ENCODE results near the gene CR1.
"Not testable (repeated sequence)": the region's sequence is repeated elsewhere in the genome, so short reads cannot be mapped to it uniquely, and the experiment has no call there.

Gene CR1

DNA sequence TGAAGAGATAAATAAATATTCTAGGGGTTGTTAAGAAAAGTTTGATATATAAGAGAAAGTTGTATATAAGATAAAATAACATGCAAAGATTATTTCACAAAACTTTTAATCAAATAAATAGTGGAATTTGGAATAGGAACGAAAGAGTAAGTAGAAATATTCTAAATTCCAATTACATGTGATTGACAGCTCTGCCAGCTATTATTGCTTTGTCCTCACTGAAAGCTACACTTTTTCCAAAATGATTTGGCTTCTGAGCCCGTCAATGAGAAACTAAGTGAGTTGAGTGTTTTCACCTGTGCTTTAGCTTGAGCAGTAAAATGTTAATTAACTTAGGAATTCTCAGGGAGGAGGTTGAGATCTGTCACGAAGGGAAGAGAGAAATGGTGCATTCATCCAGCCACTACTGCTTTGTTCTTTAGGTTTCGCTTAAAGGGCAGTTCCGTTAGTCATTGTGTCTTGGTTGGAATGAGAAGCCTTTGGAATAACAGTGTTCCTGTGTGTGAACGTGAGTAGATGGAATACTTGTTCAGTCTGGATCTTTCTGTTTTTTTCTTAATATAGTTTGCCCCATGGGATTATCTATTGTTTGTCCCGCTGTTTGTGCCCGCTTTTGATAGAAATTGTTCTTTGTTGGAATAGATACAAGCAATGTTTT is 85.7 kb downstream of the CR1 start:
- no peak for DNase-seq (ENCODE audit: low read depth, low spot score)
- TF ChIP-seq CTCF (IDR thresholded peaks at IDR 0.05; ENCODE audit: insufficient read depth, low read length, missing control alignments): no peak
- POLR2A ChIA-PET: no interaction called here
- CTCF ChIA-PET: interaction anchor here (4.2 kb wide), 1 partner anchor 117 kb away, joined by 26 read pairs; no protein-coding TSS in a partner anchor
- H3K4me3 ChIP-seq (ENCODE audit: low read depth, low read length): no peak overlapping the region

DNA sequence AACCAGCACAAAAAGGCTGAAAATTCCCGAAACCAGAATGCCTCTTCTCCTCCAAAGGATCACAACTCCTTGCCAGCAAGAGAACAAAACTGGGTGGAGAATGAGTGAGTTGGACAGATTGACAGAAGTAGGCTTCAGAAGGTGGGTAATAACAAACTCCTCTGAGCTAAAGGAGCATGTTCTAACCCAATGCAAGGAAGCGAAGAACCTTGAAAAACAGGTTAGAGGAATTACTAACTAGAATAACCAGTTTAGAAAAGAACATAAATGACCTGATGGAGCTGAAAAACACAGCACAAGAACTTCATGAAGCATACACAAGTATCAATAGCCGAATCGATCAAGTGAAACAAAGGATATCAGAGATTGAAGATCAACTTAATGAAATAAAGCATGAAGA is 93.5 kb downstream of the CR1 start:
- CTCF ChIA-PET; H3K4me3 ChIP-seq (ENCODE audit: low read depth, low read length); DNase-seq (ENCODE audit: low read depth, low spot score): not testable (repeated sequence)
- POLR2A ChIA-PET: interaction anchor here (0.6 kb wide), 1 partner anchor 22 kb away, joined by 3 read pairs; no protein-coding TSS in a partner anchor

DNA sequence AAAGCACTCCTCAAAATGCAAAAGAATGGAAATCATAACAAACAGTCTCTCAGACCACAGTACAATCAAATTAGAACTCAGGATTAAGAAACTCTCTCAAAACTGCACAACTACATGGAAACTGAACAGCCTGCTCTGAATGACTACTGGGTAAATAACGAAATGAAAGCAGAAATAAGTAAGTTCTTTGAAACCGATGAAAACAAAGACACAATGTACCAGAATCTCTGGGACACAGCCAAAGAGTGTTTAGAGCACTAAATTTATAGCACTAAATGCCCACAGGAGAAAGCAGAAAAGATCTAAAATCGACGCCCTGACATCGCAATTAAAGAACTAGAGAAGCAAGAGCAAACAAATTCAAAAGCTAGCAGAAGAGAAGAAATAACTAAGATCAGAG is 95.2 kb downstream of the CR1 start:
- DNase-seq (ENCODE audit: low read depth, low spot score); POLR2A ChIA-PET; CTCF ChIA-PET; H3K4me3 ChIP-seq (ENCODE audit: low read depth, low read length): not testable (repeated sequence)

- POLR2A ChIA-PET; DNase-seq (ENCODE audit: low read depth, low spot score); H3K4me3 ChIP-seq (ENCODE audit: low read depth, low read length); CTCF ChIA-PET: not testable (repeated sequence)
These were observed 98.1 kb downstream of the CR1 start for GRCh38 chr1:207594095-207594494.

DNA sequence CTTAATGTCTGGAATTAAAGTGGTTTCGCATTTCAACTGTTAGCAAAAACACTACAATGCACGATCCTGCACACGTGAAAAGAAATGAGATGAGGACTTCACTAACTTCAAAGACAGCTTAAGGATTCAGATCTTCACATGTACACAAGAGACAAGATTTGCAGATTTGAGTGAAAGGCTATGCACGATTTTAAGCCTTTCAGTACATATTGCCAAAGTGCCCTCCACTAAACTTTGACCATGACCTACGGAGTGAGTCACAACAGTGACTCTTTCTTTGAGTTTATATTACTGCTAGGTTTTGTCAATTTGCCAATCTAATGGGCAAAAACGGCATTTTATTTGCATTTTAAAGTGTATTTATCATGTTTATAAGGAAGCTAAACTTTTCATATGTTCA is 107.8 kb downstream of the CR1 start:
- POLR2A ChIA-PET: no interaction called here
- no peak for DNase-seq (ENCODE audit: low read depth, low spot score)
- no peak overlapping the region for H3K4me3 ChIP-seq (ENCODE audit: low read depth, low read length)
- CTCF ChIA-PET: interaction anchor here (1.2 to 3.5 kb wide), 2 partner anchors 14 to 17 kb away, joined by 3 to 17 read pairs; no protein-coding TSS in a partner anchor
- no peak for TF ChIP-seq CTCF (IDR thresholded peaks at IDR 0.05; ENCODE audit: insufficient read depth, low read length, missing control alignments)

DNA sequence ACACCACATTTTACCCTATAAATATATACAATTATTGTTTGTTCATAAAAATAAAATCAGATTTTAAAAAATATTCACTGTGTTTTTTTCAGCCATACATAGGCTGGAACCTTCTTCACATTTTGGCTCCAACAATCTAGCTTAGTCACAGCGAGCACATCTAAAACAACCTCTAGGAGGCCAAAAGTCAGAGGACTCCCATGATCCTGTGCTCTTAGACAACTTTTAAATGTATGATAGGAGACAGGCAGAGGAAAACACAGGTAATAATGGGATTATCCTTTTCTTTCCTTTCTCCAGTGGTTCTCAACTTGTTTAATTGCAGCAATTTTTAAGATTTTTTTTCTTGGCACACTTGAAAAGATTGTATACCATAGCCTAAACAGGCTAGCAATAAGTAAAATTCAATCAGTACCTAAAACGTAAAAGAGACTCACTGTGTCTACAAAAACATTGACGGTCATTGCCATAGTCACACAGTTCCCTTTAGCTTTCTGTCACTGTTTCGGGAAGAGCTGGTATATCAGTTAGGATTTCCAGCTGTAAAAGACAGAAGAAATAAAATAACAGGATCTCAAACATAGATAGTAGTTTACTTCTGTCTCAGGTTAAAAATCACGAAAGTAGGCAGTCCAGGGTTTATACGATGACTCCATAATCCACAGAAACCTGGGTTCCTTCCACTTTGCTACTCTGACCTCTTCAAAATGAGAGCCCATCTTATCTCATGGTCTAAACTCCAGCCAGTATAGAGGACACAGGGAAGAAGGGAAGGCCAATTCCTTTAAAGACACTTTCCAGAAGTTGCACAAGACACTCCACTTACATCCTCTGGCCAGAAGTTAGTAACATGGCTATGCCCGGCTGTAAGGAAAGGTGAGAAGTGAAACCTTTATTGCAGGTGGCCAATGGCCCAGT is 109.7 kb downstream of the CR1 start:
- DNase-seq (ENCODE audit: low read depth, low spot score): no peak
- TF ChIP-seq CTCF (IDR thresholded peaks at IDR 0.05; ENCODE audit: insufficient read depth, low read length, missing control alignments): no peak
- POLR2A ChIA-PET: no interaction called here
- CTCF ChIA-PET: interaction anchor here (3.5 kb wide), 1 partner anchor 15 kb away, joined by 17 read pairs; no protein-coding TSS in a partner anchor
- H3K4me3 ChIP-seq (ENCODE audit: low read depth, low read length): no peak overlapping the region

DNA sequence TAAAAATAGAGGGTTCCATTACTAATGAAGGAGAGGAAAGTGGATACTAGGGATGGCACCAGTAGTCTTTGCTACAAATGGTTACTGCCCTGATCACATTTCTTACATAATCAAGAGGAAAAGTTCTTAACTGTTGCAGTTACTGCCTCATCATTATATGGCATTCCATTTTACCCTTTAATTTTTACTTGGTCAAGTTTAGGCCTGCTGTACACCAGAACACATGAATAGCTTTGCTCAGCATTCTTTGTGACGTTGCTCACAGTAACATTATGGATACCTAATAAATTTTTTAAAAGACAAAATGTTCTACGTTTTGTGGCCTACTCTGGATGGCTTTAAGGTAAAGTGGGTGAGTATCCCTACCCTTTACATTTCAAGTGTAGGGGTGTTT is 110.4 kb downstream of the CR1 start:
- no peak for DNase-seq (ENCODE audit: low read depth, low spot score)
- H3K4me3 ChIP-seq (ENCODE audit: low read depth, low read length): no peak overlapping the region
- ChIA-PET CTCF (interaction anchor here (3.5 kb wide), 1 partner anchor 14 kb away, joined by 17 read pairs; no protein-coding TSS in a partner anchor), POLR2A (no interaction called here)
- TF ChIP-seq CTCF (IDR thresholded peaks at IDR 0.05; ENCODE audit: insufficient read depth, low read length, missing control alignments): no peak
